ENCODE measurements around the gene C2orf80. TPM values are rescaled to one million over a fixed set of nuclear protein-coding genes. Genes with fewer than 3 reads are reported as not detected.

C2orf80 gene
- total and polyA plus RNA-seq, 2 donors (not counting 3 experiments of a cell fraction or from before 2014, with no cell fraction given) = not detected

- H3K9me1 ChIP-seq (replicated peaks; ENCODE audit: control insufficient read depth, extremely low read depth, insufficient read depth, low read length) = no peaks in the 10 kb centered on the region
- dilution Hi-C loops (cut with MboI; ENCODE audit: extremely low pct_ligation_motif_present, low sequenced_read_pairs) (no loop called here), intact Hi-C loops (cut with micrococcal nuclease) (no loop called here)
- ChIA-PET POLR2A (no interaction called here), CTCF (interaction anchor here (1.4 kb wide), 1 partner anchor 12 kb away, joined by 3 read pairs; no protein-coding TSS in a partner anchor)
- FAIRE-seq = no peak
- H3K27ac ChIP-seq (ENCODE audit: insufficient read depth, low read depth, low read length) = no peak overlapping the region
- no peaks in the 10 kb centered on the region for H3K79me2 ChIP-seq (ENCODE audit: control insufficient read depth, insufficient read depth, low read length)
- no peaks in the 10 kb centered on the region for H3K9me3 ChIP-seq (replicated peaks; ENCODE audit: control insufficient read depth, insufficient read depth, low read length)
- no peak overlapping the region for H3K9ac ChIP-seq (replicated peaks; ENCODE audit: extremely low read depth, insufficient read depth, low read length)
- BruUV-seq (replicated peaks) = no TSS peak
- no peak overlapping the region for H2AFZ ChIP-seq (ENCODE audit: low read depth, low read length)
- no peaks in the 10 kb centered on the region for H3K4me1 ChIP-seq (ENCODE audit: control insufficient read depth, extremely low read depth, insufficient read depth, low read length)
- DNase-seq (ENCODE audit: low read depth, low spot score) = no peak
- H3K4me3 ChIP-seq (replicated peaks in 1 of 3; ENCODE audit: insufficient read depth in 1 of 3, low read depth in 1 of 3, low read length in 3 of 3) = no peak overlapping the region
- no peaks in the 10 kb centered on the region for H3K36me3 ChIP-seq (ENCODE audit: control insufficient read depth in 2 of 2, extremely low read depth in 1 of 2, insufficient read depth in 2 of 2, low read length in 2 of 2)
- no peaks in the 10 kb centered on the region for H4K20me1 ChIP-seq (replicated peaks; ENCODE audit: control insufficient read depth, extremely low read depth, insufficient read depth, low read length)
- TF ChIP-seq EZH2 (IDR thresholded peaks at IDR 0.05; ENCODE audit: borderline replicate concordance, low read depth, low read length, severe bottlenecking) (no peak), MAX (IDR thresholded peaks at IDR 0.05; ENCODE audit: insufficient read depth, insufficient read length) (no peak), POLR2A (IDR thresholded peaks at IDR 0.05; ENCODE audit: low read depth, low read length) (no peak), FOS (IDR thresholded peaks at IDR 0.05; ENCODE audit: borderline replicate concordance, insufficient read depth, low read length) (no peak), MYC (IDR thresholded peaks at IDR 0.05; ENCODE audit: low read depth, low read length) (no peak), POLR2AphosphoS5 (IDR thresholded peaks at IDR 0.05; ENCODE audit: insufficient read depth, low read depth, low read length) (no peak)
- no peak overlapping the region for H3K4me2 ChIP-seq (ENCODE audit: insufficient read depth, low read length)
- H3K27me3 ChIP-seq (ENCODE audit: control insufficient read depth in 2 of 2, insufficient read depth in 2 of 2, low read length in 2 of 2) = no peaks in the 10 kb centered on the region
Measured at GRCh38 chr2:208204166-208204565, 14.3 kb upstream of the C2orf80 start.

GRCh38 chr2:208195531-208195930, 5.7 kb upstream of the C2orf80 start:
- POLR2A ChIA-PET = no interaction called here
- Histone ChIP-seq H3K4me1 (ENCODE audit: control insufficient read depth, extremely low read depth, insufficient read depth, low read length) (no peaks in the 10 kb centered on the region), H3K27ac (ENCODE audit: insufficient read depth, low read depth, low read length) (no peak overlapping the region), H3K9me1 (replicated peaks; ENCODE audit: control insufficient read depth, extremely low read depth, insufficient read depth, low read length) (no peaks in the 10 kb centered on the region), H3K4me3 (replicated peaks in 1 of 3; ENCODE audit: insufficient read depth in 1 of 3, low read depth in 1 of 3, low read length in 3 of 3) (no peak overlapping the region), H3K9me3 (replicated peaks; ENCODE audit: control insufficient read depth, insufficient read depth, low read length) (no peaks in the 10 kb centered on the region), H3K4me2 (ENCODE audit: insufficient read depth, low read length) (no peak overlapping the region), H3K36me3 (ENCODE audit: control insufficient read depth in 2 of 2, extremely low read depth in 1 of 2, insufficient read depth in 2 of 2, low read length in 2 of 2) (no peaks in the 10 kb centered on the region), H3K27me3 (ENCODE audit: control insufficient read depth in 2 of 2, insufficient read depth in 2 of 2, low read length in 2 of 2) (peaks cover 0 to 3% of the 10 kb centered on the region in 2 experiments), H3K79me2 (ENCODE audit: control insufficient read depth, insufficient read depth, low read length) (no peaks in the 10 kb centered on the region), H4K20me1 (replicated peaks; ENCODE audit: control insufficient read depth, extremely low read depth, insufficient read depth, low read length) (no peaks in the 10 kb centered on the region), H2AFZ (ENCODE audit: low read depth, low read length) (no peak overlapping the region), H3K9ac (replicated peaks; ENCODE audit: extremely low read depth, insufficient read depth, low read length) (no peak overlapping the region)
- dilution Hi-C loops (cut with MboI; ENCODE audit: extremely low pct_ligation_motif_present, low sequenced_read_pairs) (no loop called here), intact Hi-C loops (cut with micrococcal nuclease) (no loop called here)
- CTCF ChIA-PET = no interaction called here
- DNase-seq (ENCODE audit: low read depth, low spot score) = no peak
- no peak for TF ChIP-seq FOS (IDR thresholded peaks at IDR 0.05; ENCODE audit: borderline replicate concordance, insufficient read depth, low read length)
- TF ChIP-seq MAX (IDR thresholded peaks at IDR 0.05; ENCODE audit: insufficient read depth, insufficient read length) = no peak
- no peak for TF ChIP-seq POLR2A (IDR thresholded peaks at IDR 0.05; ENCODE audit: low read depth, low read length)
- TF ChIP-seq JUN (IDR thresholded peaks at IDR 0.05; ENCODE audit: borderline replicate concordance, insufficient read depth, insufficient read length, low read depth) = no peak
- TF ChIP-seq EZH2 (IDR thresholded peaks at IDR 0.05; ENCODE audit: borderline replicate concordance, low read depth, low read length, severe bottlenecking) = no peak
- TF ChIP-seq POLR2AphosphoS5 (IDR thresholded peaks at IDR 0.05; ENCODE audit: insufficient read depth, low read depth, low read length) = no peak
- no peak for TF ChIP-seq GATA2 (IDR thresholded peaks at IDR 0.05; ENCODE audit: insufficient read depth, insufficient read length, low read depth, low read length)
- no peak for TF ChIP-seq MYC (IDR thresholded peaks at IDR 0.05; ENCODE audit: low read depth, low read length)
- no peak for TF ChIP-seq CTCF (IDR thresholded peaks at IDR 0.05; ENCODE audit: extremely low read depth in 1 of 2, insufficient read depth in 1 of 2, low read depth in 1 of 2, low read length in 2 of 2)
- BruUV-seq (replicated peaks) = no TSS peak
- FAIRE-seq = no peak
